ENCODE data around the gene CUL4A. TPM values are rescaled to one million over a fixed set of nuclear protein-coding genes. Genes with fewer than 3 reads are reported as not detected.
"Not testable (repeated sequence)": the region's sequence is repeated elsewhere in the genome, so short reads cannot be mapped to it uniquely, and the experiment has no call there.

The CUL4A gene
- total RNA-seq, 2 experiments from 2014 or later: 66.0 to 66.3 TPM

GRCh38 chr13:113223070-113223469, 13.7 kb downstream of the CUL4A start:
- H3K9me3 Mint-ChIP-seq: no peaks in the 10 kb centered on the region
- peaks cover 21% of the 10 kb centered on the region for H3K36me3 Mint-ChIP-seq
- ATAC-seq (ENCODE audit: low read depth): no peak
- H3K4me1 Mint-ChIP-seq: peaks cover 13% of the 10 kb centered on the region
- H3K27me3 Mint-ChIP-seq: no peaks in the 10 kb centered on the region
- POLR2A ChIA-PET: no interaction called here
- H3K4me3 Mint-ChIP-seq: no peak overlapping the region
- DNase-seq: no peak
- H3K27ac Mint-ChIP-seq: no peak overlapping the region

- peaks cover 13% of the 10 kb centered on the region for H3K4me1 Mint-ChIP-seq
- no peak overlapping the region for H3K27ac Mint-ChIP-seq
- H3K9me3 Mint-ChIP-seq: no peaks in the 10 kb centered on the region
- H3K4me3 Mint-ChIP-seq: no peak overlapping the region
- ATAC-seq (ENCODE audit: low read depth) (no peak), DNase-seq (no peak)
- POLR2A ChIA-PET: interaction anchor here (1.2 kb wide), 1 partner anchor 16 kb away, joined by 4 read pairs; the partner anchor contains the start of gene PCID2
- peaks cover 25% of the 10 kb centered on the region for H3K36me3 Mint-ChIP-seq
- H3K27me3 Mint-ChIP-seq: no peaks in the 10 kb centered on the region
Observed at GRCh38 chr13:113224486-113224885, 15.1 kb downstream of the CUL4A start.

- peaks cover 13% of the 10 kb centered on the region for H3K4me1 Mint-ChIP-seq
- DNase-seq (no peak), ATAC-seq (ENCODE audit: low read depth) (no peak)
- no peaks in the 10 kb centered on the region for H3K27me3 Mint-ChIP-seq
- POLR2A ChIA-PET: interaction anchor here (1.2 kb wide), 1 partner anchor 17 kb away, joined by 4 read pairs; the partner anchor contains the start of gene PCID2
- H3K9me3 Mint-ChIP-seq: no peaks in the 10 kb centered on the region
- H3K36me3 Mint-ChIP-seq: peaks cover 30% of the 10 kb centered on the region
- H3K27ac Mint-ChIP-seq: no peak overlapping the region
- H3K4me3 Mint-ChIP-seq: no peak overlapping the region
Observed at GRCh38 chr13:113225515-113225914, 16.1 kb downstream of the CUL4A start.

- peaks cover 9% of the 10 kb centered on the region for H3K4me1 Mint-ChIP-seq
- no peaks in the 10 kb centered on the region for H3K27me3 Mint-ChIP-seq
- no peak overlapping the region for H3K27ac Mint-ChIP-seq
- peaks cover 30% of the 10 kb centered on the region for H3K36me3 Mint-ChIP-seq
- ATAC-seq (ENCODE audit: low read depth) (no peak), DNase-seq (no peak)
- POLR2A ChIA-PET: no interaction called here
- no peaks in the 10 kb centered on the region for H3K9me3 Mint-ChIP-seq
- no peak overlapping the region for H3K4me3 Mint-ChIP-seq
Observed at GRCh38 chr13:113226873-113227450, 17.5 kb downstream of the CUL4A start.

GRCh38 chr13:113229161-113229560, 19.7 kb downstream of the CUL4A start:
- DNase-seq (no peak), ATAC-seq (ENCODE audit: low read depth) (no peak)
- POLR2A ChIA-PET: no interaction called here
- no peak overlapping the region for H3K27ac Mint-ChIP-seq
- peaks cover 20% of the 10 kb centered on the region for H3K36me3 Mint-ChIP-seq
- no peaks in the 10 kb centered on the region for H3K9me3 Mint-ChIP-seq
- H3K4me1 Mint-ChIP-seq: peaks cover 2% of the 10 kb centered on the region
- H3K4me3 Mint-ChIP-seq: no peak overlapping the region
- no peaks in the 10 kb centered on the region for H3K27me3 Mint-ChIP-seq

GRCh38 chr13:113229791-113230190, 20.4 kb downstream of the CUL4A start:
- Mint-ChIP-seq H3K4me1 (peaks cover 2% of the 10 kb centered on the region), H3K4me3 (no peak overlapping the region), H3K36me3 (peaks cover 16% of the 10 kb centered on the region), H3K9me3 (no peaks in the 10 kb centered on the region), H3K27me3 (no peaks in the 10 kb centered on the region), H3K27ac (no peak overlapping the region)
- POLR2A ChIA-PET: no interaction called here
- DNase-seq (no peak), ATAC-seq (ENCODE audit: low read depth) (no peak)

GRCh38 chr13:113231306-113232207, 22.1 kb downstream of the CUL4A start:
- Mint-ChIP-seq H3K27ac (no peak overlapping the region), H3K36me3 (peaks cover 16% of the 10 kb centered on the region), H3K4me1 (peaks cover 2% of the 10 kb centered on the region), H3K27me3 (no peaks in the 10 kb centered on the region), H3K4me3 (no peak overlapping the region), H3K9me3 (no peaks in the 10 kb centered on the region)
- POLR2A ChIA-PET: no interaction called here
- DNase-seq (no peak), ATAC-seq (ENCODE audit: low read depth) (no peak)

GRCh38 chr13:113232208-113233003, 23.0 kb downstream of the CUL4A start:
- peaks cover 2% of the 10 kb centered on the region for H3K4me1 Mint-ChIP-seq
- ATAC-seq (ENCODE audit: low read depth) (no peak), DNase-seq (no peak)
- no peaks in the 10 kb centered on the region for H3K27me3 Mint-ChIP-seq
- no peak overlapping the region for H3K27ac Mint-ChIP-seq
- POLR2A ChIA-PET: no interaction called here
- no peak overlapping the region for H3K4me3 Mint-ChIP-seq
- H3K9me3 Mint-ChIP-seq: no peaks in the 10 kb centered on the region
- peaks cover 13% of the 10 kb centered on the region for H3K36me3 Mint-ChIP-seq

GRCh38 chr13:113233101-113233500, 23.7 kb downstream of the CUL4A start:
- H3K4me3 Mint-ChIP-seq: no peak overlapping the region
- H3K4me1 Mint-ChIP-seq: peaks cover 2% of the 10 kb centered on the region
- POLR2A ChIA-PET: no interaction called here
- H3K27me3 Mint-ChIP-seq: no peaks in the 10 kb centered on the region
- H3K27ac Mint-ChIP-seq: no peak overlapping the region
- ATAC-seq (ENCODE audit: low read depth) (no peak), DNase-seq (no peak)
- no peaks in the 10 kb centered on the region for H3K9me3 Mint-ChIP-seq
- H3K36me3 Mint-ChIP-seq: peaks cover 13% of the 10 kb centered on the region

GRCh38 chr13:113238536-113238935, 29.1 kb downstream of the CUL4A start:
- ATAC-seq (ENCODE audit: low read depth) (no peak), DNase-seq (no peak)
- POLR2A ChIA-PET: no interaction called here
- H3K4me3 Mint-ChIP-seq: no peak overlapping the region
- H3K27me3 Mint-ChIP-seq: no peaks in the 10 kb centered on the region
- H3K9me3 Mint-ChIP-seq: no peaks in the 10 kb centered on the region
- H3K36me3 Mint-ChIP-seq: peaks cover 11% of the 10 kb centered on the region
- no peak overlapping the region for H3K27ac Mint-ChIP-seq
- no peaks in the 10 kb centered on the region for H3K4me1 Mint-ChIP-seq

- Mint-ChIP-seq H3K36me3 (peaks cover 14% of the 10 kb centered on the region), H3K27me3 (no peaks in the 10 kb centered on the region)
- POLR2A ChIA-PET: no interaction called here
Observed at GRCh38 chr13:113239357-113239756, 29.9 kb downstream of the CUL4A start.

GRCh38 chr13:113239986-113240385, 30.6 kb downstream of the CUL4A start:
- no peak overlapping the region for H3K27ac Mint-ChIP-seq
- ATAC-seq (ENCODE audit: low read depth) (no peak), DNase-seq (no peak)
- POLR2A ChIA-PET: no interaction called here
- H3K36me3 Mint-ChIP-seq: peaks cover 12% of the 10 kb centered on the region
- H3K9me3 Mint-ChIP-seq: no peaks in the 10 kb centered on the region
- no peaks in the 10 kb centered on the region for H3K4me1 Mint-ChIP-seq
- no peaks in the 10 kb centered on the region for H3K27me3 Mint-ChIP-seq
- no peak overlapping the region for H3K4me3 Mint-ChIP-seq

More at GRCh38 chr13:113239357-113239756, 29.9 kb downstream of the CUL4A start:
- no peaks in the 10 kb centered on the region for H3K4me1 Mint-ChIP-seq
- no peaks in the 10 kb centered on the region for H3K9me3 Mint-ChIP-seq
- no peak overlapping the region for H3K27ac Mint-ChIP-seq
- ATAC-seq (ENCODE audit: low read depth): no peak
- DNase-seq: no peak
- H3K4me3 Mint-ChIP-seq: no peak overlapping the region

GRCh38 chr13:113241623-113242022, 32.2 kb downstream of the CUL4A start:
- not testable (repeated sequence) for DNase-seq; H3K4me3 Mint-ChIP-seq; H3K27me3 Mint-ChIP-seq; H3K27ac Mint-ChIP-seq; H3K4me1 Mint-ChIP-seq; H3K9me3 Mint-ChIP-seq; ATAC-seq (ENCODE audit: low read depth)
- POLR2A ChIA-PET: interaction anchor here (0.7 kb wide), 1 partner anchor 24 kb away, joined by 3 read pairs; no protein-coding TSS in a partner anchor
- peaks cover 15% of the 10 kb centered on the region for H3K36me3 Mint-ChIP-seq
